Mesodermal cell (in vitro differentiated cells): ENCODE data around the gene CHMP1B.

Experiments
- H3K27ac ChIP-seq: 2 replicates; pipeline ENCODE4 v1.7.0; 2013; ENCODE audit warnings: mild to moderate bottlenecking, low read depth, low read length, moderate library complexity; ENCODE audit not compliant: severe bottlenecking
- H3K36me3 ChIP-seq: 2 replicates; pipeline ENCODE4 v1.7.1; 2013; ENCODE audit warnings: mild to moderate bottlenecking, low read length, moderate library complexity; ENCODE audit not compliant: control insufficient read depth, insufficient read depth
- H3K4me1 ChIP-seq: one replicate; pipeline ENCODE4 v1.7.1; 2013; ENCODE audit warnings: mild to moderate bottlenecking, low read length; ENCODE audit not compliant: insufficient read depth, control insufficient read depth, poor library complexity, severe bottlenecking
- H3K4me3 ChIP-seq: 2 replicates; pipeline ENCODE4 v1.7.0; 2013; ENCODE audit warnings: low read length, control low read depth, mild to moderate bottlenecking; ENCODE audit not compliant: insufficient read depth, poor library complexity, severe bottlenecking; ENCODE audit errors: extremely low read depth
- H3K9me3 ChIP-seq: 2 replicates; pipeline ENCODE4 v1.7.1; 2013; ENCODE audit warnings: mild to moderate bottlenecking, low read length, moderate library complexity; ENCODE audit not compliant: control insufficient read depth
- WGBS, 2 experiments: methylation state at CpG; one replicate each; pipeline ENCODE4 v1.1.5; 2013; ENCODE audit warnings: missing lambda C conversion rate in 2 of 2; ENCODE audit not compliant: insufficient coverage in 2 of 2; 5-methylcytosine and 5-hydroxymethylcytosine counted together

CHMP1B gene

DNA sequence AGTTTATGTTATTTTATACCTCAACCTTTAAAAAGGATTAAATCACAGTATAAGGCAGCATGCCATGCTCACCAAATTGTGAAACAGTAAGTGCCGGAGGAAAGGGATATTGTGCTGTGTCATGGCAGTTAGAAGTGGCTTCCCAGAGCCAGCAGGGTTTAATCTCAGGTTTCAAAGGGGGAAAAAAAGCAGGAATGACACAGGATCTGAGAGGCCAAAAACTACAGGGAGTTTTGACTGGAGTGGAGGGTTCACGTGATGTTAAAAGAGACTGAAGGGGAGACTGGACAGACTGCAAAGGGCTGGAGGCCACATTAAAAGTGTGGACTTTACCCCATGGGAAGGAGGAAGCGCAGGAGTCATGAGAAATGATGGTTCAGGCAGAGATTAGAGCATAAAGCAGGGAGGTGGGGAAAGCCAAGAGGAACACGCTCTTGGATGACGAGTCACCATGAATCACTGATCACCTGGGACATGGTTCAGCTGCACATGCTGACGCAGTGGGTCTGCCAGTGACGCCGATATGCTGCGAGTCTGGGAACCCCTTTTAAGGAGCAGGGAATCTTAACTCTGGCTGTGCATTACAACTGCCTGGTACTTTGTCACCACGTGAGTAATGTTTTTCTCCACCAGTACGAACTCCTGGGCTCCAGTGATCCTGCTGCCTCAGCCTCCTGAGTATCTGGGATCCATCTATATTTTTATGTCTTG, 6.1 kb downstream of the CHMP1B start:
- peak overlapping the region; percentile 98 for H3K27ac ChIP-seq
- H3K4me1 ChIP-seq, result peaks cover 53% of the 10 kb centered on the region
- 38 to 45% methylated on average over 10 of the region's 11 CpGs for WGBS, 2 experiments
- H3K9me3 ChIP-seq, result no peaks in the 10 kb centered on the region
- H3K4me3 ChIP-seq, result no peak overlapping the region
- H3K36me3 ChIP-seq, result peaks cover 10% of the 10 kb centered on the region

- H3K27ac ChIP-seq, result no peak overlapping the region
- no peak overlapping the region for H3K4me3 ChIP-seq
- 93 to 100% methylated on average over 3 to 4 of the region's 7 CpGs for WGBS, 2 experiments
- no peaks in the 10 kb centered on the region for H3K9me3 ChIP-seq
- peaks cover 5% of the 10 kb centered on the region for H3K36me3 ChIP-seq
- H3K4me1 ChIP-seq, result peaks cover 50% of the 10 kb centered on the region
Observed at GRCh38 chr18:11859282-11859830, 8.1 kb downstream of the CHMP1B start.

DNA sequence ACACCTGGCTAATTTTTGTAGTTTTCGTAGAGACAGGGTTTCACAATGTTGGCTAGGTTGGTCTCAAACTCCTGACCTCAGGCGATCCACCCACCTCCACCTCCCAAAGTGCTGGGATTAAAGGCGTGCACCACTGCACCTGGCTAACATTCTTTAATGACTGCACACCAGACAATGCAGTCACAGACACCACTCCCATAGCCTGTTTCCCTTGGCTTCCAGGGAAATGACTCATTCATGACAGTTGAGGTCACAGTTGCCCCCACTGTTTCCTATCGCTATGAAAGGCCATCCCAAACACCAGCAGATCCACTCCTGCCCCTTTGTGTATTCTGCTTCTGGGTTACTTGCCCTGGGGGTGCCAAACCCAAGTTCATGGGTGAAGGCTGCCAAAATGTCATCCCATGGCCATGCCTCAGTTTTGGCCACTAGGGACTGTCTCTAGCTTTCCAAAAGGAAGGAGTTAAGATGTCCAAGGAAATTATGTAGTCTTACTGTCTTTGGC, 8.7 kb downstream of the CHMP1B start:
- H3K4me3 ChIP-seq, result no peak overlapping the region
- no peaks in the 10 kb centered on the region for H3K36me3 ChIP-seq
- whole genome bisulfite sequencing, 2 experiments, result 83 to 95% methylated on average over 3 of the region's 4 CpGs
- H3K27ac ChIP-seq, result peak overlapping the region; percentile 46
- no peaks in the 10 kb centered on the region for H3K9me3 ChIP-seq
- H3K4me1 ChIP-seq, result peaks cover 50% of the 10 kb centered on the region

DNA sequence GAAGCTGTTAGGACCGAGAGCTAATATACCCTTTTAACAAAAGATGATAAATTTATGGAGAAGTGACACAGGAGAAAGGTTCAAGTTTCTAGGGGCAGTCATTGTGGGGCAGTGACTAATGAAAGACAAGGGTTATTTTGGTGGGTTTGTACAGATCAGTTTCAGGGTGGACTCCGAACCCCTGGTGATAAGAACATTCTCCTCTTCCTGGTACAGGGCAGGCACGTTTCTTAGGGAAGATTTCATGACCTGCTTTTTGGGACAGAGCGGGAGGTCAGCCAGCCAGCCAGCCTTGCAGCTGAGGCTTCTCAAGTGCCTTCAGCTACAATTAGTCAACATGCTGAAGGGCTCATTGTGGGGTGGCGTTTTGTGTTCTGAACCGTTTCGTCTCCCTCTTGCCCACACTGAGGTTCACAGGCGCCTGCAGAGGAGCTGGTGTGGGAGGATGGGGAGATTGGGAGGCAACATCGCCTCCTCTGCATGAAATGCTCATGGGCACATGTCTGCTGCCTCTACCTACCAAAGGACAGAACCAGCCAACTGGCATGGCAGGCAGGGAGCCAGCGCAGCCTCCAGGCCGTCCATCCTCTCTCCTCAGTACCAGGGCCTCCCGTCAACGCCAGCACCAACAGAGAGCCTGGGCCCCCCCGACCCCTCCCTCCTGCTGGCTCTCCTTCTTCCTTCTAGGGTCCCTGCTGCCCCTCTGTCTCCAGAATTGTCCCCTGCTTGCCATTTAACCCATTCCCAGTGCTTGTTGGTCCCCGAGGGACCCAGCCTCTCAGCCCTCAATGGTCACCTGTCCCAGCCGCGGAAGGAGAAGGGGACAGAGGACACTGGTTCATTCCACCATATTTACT, 9.6 kb downstream of the CHMP1B start:
- peaks cover 48% of the 10 kb centered on the region for H3K4me1 ChIP-seq
- H3K36me3 ChIP-seq, result no peaks in the 10 kb centered on the region
- H3K27ac ChIP-seq, result no peak overlapping the region
- H3K4me3 ChIP-seq, result no peak overlapping the region
- 88 to 91% methylated on average over 11 to 13 of the region's 17 CpGs for WGBS, 2 experiments
- no peaks in the 10 kb centered on the region for H3K9me3 ChIP-seq

- no peaks in the 10 kb centered on the region for H3K36me3 ChIP-seq
- H3K9me3 ChIP-seq, result no peaks in the 10 kb centered on the region
- H3K4me3 ChIP-seq, result no peak overlapping the region
- WGBS, 2 experiments, result 96% methylated on average over 14 to 17 of the region's 20 CpGs
- H3K4me1 ChIP-seq, result peaks cover 40% of the 10 kb centered on the region
- no peak overlapping the region for H3K27ac ChIP-seq
Observed at GRCh38 chr18:11861583-11862288, 10.5 kb downstream of the CHMP1B start.

- H3K4me1 ChIP-seq, result peaks cover 40% of the 10 kb centered on the region
- H3K9me3 ChIP-seq, result no peaks in the 10 kb centered on the region
- 76 to 89% methylated on average over 4 of the region's 6 CpGs for WGBS, 2 experiments
- no peak overlapping the region for H3K4me3 ChIP-seq
- H3K27ac ChIP-seq, result no peak overlapping the region
- H3K36me3 ChIP-seq, result no peaks in the 10 kb centered on the region
Observed at GRCh38 chr18:11862468-11863137, 11.4 kb downstream of the CHMP1B start.

DNA sequence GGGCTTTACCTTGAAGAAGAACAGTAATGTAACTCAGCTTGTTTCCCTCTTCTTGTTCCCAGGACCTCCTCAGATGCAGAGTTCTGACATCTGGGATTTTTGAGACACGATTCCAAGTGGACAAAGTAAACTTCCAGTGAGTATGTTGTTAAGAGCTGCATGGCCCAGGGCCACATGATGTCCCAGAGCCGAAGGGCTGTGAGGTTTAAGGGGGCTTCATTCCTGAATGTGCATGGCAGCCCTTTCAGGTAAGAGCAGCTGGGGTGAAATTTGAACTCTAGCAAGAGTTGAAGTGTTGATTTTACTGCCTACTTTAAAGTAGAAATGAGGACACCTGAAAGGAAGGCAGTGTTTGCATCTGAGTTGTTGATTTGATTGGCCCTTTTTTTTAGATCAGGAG, 13.3 kb downstream of the CHMP1B start:
- Histone ChIP-seq H3K36me3 (no peaks in the 10 kb centered on the region), H3K4me1 (peaks cover 21% of the 10 kb centered on the region), H3K27ac (no peak overlapping the region), H3K4me3 (no peak overlapping the region), H3K9me3 (no peaks in the 10 kb centered on the region)
- WGBS, 2 experiments, result 88% methylated on average over 2 of the region's 2 CpGs; no CpG with 5 or more reads in 1 of the 2 experiments

GRCh38 chr18:11865071-11865470, 13.9 kb downstream of the CHMP1B start:
- H3K9me3 ChIP-seq, result no peaks in the 10 kb centered on the region
- no peaks in the 10 kb centered on the region for H3K36me3 ChIP-seq
- no peak overlapping the region for H3K27ac ChIP-seq
- peaks cover 15% of the 10 kb centered on the region for H3K4me1 ChIP-seq
- 90 to 98% methylated on average over 11 of the region's 12 CpGs for WGBS, 2 experiments
- H3K4me3 ChIP-seq, result no peak overlapping the region

DNA sequence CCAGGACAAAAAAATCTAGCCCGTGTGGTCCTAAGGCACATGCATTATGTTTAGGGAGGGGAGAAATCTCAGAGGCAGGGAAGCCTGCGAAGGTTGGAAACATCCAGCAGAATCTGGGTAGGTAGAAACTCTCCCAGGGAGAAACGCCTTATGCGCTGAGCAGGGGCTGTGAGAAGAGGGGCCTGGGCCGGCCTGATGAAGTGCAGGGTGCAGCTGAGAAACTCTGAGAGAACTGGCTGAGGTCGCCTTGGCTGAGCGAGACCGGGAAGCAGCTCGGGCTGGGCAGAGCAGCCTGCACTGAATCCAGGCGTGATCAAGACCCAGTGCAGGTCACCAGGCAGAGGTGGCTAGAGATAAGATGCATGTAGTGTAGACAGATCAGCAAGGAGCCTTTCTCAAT, 15.1 kb downstream of the CHMP1B start:
- H3K27ac ChIP-seq, result no peak overlapping the region
- no peaks in the 10 kb centered on the region for H3K36me3 ChIP-seq
- H3K9me3 ChIP-seq, result no peaks in the 10 kb centered on the region
- WGBS, 2 experiments, result 88 to 92% methylated on average over 9 to 10 of the region's 10 CpGs
- peaks cover 8% of the 10 kb centered on the region for H3K4me1 ChIP-seq
- no peak overlapping the region for H3K4me3 ChIP-seq

DNA sequence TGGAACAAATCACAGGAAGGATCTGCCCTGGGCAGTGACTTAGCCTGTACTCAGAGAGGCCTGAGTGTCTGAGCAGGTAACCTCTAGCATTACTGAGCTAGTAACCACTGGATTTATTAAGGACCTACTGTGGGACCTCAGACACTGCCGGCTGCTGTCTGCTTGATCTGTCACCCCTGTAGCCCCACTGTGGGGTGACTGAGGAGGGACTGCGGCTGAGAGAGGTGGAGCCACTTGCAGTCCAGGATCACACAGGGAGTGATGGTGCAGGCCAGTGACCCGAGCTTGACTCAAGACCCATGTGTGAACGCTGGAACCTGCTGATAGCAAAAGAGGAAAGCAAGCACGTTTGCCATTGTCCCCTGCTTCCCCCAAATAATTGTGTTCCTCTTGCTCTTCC, 15.6 kb downstream of the CHMP1B start:
- H3K9me3 ChIP-seq, result no peaks in the 10 kb centered on the region
- H3K4me3 ChIP-seq, result no peak overlapping the region
- 83 to 90% methylated on average over 4 to 5 of the region's 5 CpGs for WGBS, 2 experiments
- H3K27ac ChIP-seq, result no peak overlapping the region
- no peaks in the 10 kb centered on the region for H3K36me3 ChIP-seq
- H3K4me1 ChIP-seq, result peaks cover 8% of the 10 kb centered on the region
